ENCODE results near the gene ASPDH. TPM values are rescaled to one million over a fixed set of nuclear protein-coding genes. Genes with fewer than 3 reads are reported as not detected.

Gene ASPDH
- total RNA-seq, 1 experiment from 2014 or later: not detected

- Histone ChIP-seq H3K23ac (ENCODE audit: insufficient read length, low read depth, low read length) (no peak overlapping the region), H2BK20ac (ENCODE audit: low read depth, low read length, poor library complexity, severe bottlenecking) (no peak overlapping the region), H2BK5ac (ENCODE audit: insufficient read length, low read length) (no peak overlapping the region), H4K20me1 (ENCODE audit: control insufficient read depth, insufficient read depth, insufficient read length) (no peaks in the 10 kb centered on the region), H3K27ac (ENCODE audit: insufficient read length, low read depth, low read length) (no peak overlapping the region), H3K79me1 (ENCODE audit: insufficient read depth, low read depth, low read length, poor library complexity, severe bottlenecking) (no peaks in the 10 kb centered on the region), H3K14ac (ENCODE audit: insufficient read depth, low read length) (no peak overlapping the region), H4K5ac (ENCODE audit: insufficient read length, low read depth, low read length) (no peak overlapping the region), H2AK5ac (ENCODE audit: insufficient read length, low read length) (no peak overlapping the region), H3K79me2 (ENCODE audit: insufficient read depth, low read length) (no peaks in the 10 kb centered on the region), H3T11ph (ENCODE audit: low read length) (no peak overlapping the region), H2AFZ (ENCODE audit: low read length) (no peak overlapping the region), H3K4me1 (ENCODE audit: insufficient read depth, low read length) (no peaks in the 10 kb centered on the region), H3K18ac (ENCODE audit: insufficient read length, low read depth, low read length) (no peak overlapping the region), H3K4ac (ENCODE audit: low read depth, low read length) (no peak overlapping the region), H4K91ac (ENCODE audit: insufficient read length, low read depth, low read length) (no peak overlapping the region), H2BK15ac (ENCODE audit: low read depth, low read length) (no peak overlapping the region), H3K4me2 (ENCODE audit: insufficient read depth, insufficient read length, low read length) (no peak overlapping the region), H4K8ac (replicated peaks; ENCODE audit: insufficient read length, low read depth, low read length) (no peak overlapping the region), H3K27me3 (ENCODE audit: insufficient read depth, low read length) (no peaks in the 10 kb centered on the region; the same call in 1 of the 2 replicates), H2BK12ac (ENCODE audit: insufficient read length, low read depth, low read length) (no peak overlapping the region), H3K56ac (ENCODE audit: insufficient read length, low read depth, low read length) (no peak overlapping the region), H3K9me3 (ENCODE audit: control insufficient read depth, low read depth, low read length) (no peaks in the 10 kb centered on the region), H3K9ac (ENCODE audit: extremely low read depth, insufficient read length, low read length) (no peak overlapping the region), H3K23me2 (ENCODE audit: insufficient read length, low read depth, low read length, poor library complexity, severe bottlenecking) (peaks cover 18% of the 10 kb centered on the region), H2BK120ac (ENCODE audit: low read depth, low read length, poor library complexity, severe bottlenecking) (no peak overlapping the region)
- no peak for TF ChIP-seq CTCF (conservative IDR thresholded peaks at IDR 0.05)
- Mint-ChIP-seq H3K4me1 (peaks cover 17 to 44% of the 10 kb centered on the region in 2 experiments), H3K27me3 (ENCODE audit: low read depth) (peaks cover 91% of the 10 kb centered on the region), H3K4me3 (peak overlapping the region in 1 of 2 experiments; percentile 32; a peak in 1 of 5 replicates), H3K27ac (no peak overlapping the region), H3K36me3 (ENCODE audit: insufficient read depth in 1 of 3, low read depth in 3 of 3) (peaks cover 0 to 2% (median 0%) of the 10 kb centered on the region in 3 experiments; a peak in 1 of 7 replicates), H3K9me3 (no peaks in the 10 kb centered on the region; a peak in 1 of 5 replicates)
- no peak for DNase-seq
- WGBS (ENCODE audit: extremely low coverage, insufficient read length, low lambda C conversion rate): no CpG with 5 or more reads among the region's 10 CpGs
Observed at GRCh38 chr19:50554212-50554611, 40.5 kb upstream of the ASPDH start.
